H9 (cell line): ENCODE measurements around the gene INHBC. TPM values are rescaled to one million over a fixed set of nuclear protein-coding genes. Genes with fewer than 3 reads are reported as not detected.

Experiments used
- DNase-seq: peaks from one replicate; pipeline ENCODE4 v3.0.0-alpha.2; 2017
- H2AFZ ChIP-seq: one replicate; pipeline ENCODE4 v1.6.1; 2013; ENCODE audit warnings: mild to moderate bottlenecking, low read length, control low read depth, moderate library complexity
- H2AK5ac ChIP-seq: 2 replicates; pipeline ENCODE4 v1.6.1; 2013; ENCODE audit warnings: low read length, control low read depth, mixed read lengths; ENCODE audit not compliant: insufficient read length
- H2BK120ac ChIP-seq: one replicate; pipeline ENCODE4 v1.6.1; 2013; ENCODE audit warnings: low read depth, mild to moderate bottlenecking, low read length, control low read depth, inconsistent platforms; ENCODE audit not compliant: poor library complexity, severe bottlenecking
- H2BK12ac ChIP-seq: 2 replicates; pipeline ENCODE4 v1.6.1; 2013; ENCODE audit warnings: low read length, control low read depth, mixed read lengths, low read depth; ENCODE audit not compliant: insufficient read length
- H2BK15ac ChIP-seq: 2 replicates; pipeline ENCODE4 v1.6.1; 2013; ENCODE audit warnings: low read depth, low read length, control low read depth
- H2BK20ac ChIP-seq: one replicate; pipeline ENCODE4 v1.6.1; 2013; ENCODE audit warnings: low read depth, mild to moderate bottlenecking, low read length, control low read depth, inconsistent platforms; ENCODE audit not compliant: poor library complexity, severe bottlenecking
- H2BK5ac ChIP-seq: 2 replicates; pipeline ENCODE4 v1.6.1; 2013; ENCODE audit warnings: low read length, control low read depth, mixed read lengths; ENCODE audit not compliant: insufficient read length
- H3K14ac ChIP-seq: 2 replicates; pipeline ENCODE4 v1.6.1; 2013; ENCODE audit warnings: low read length, control low read depth; ENCODE audit not compliant: insufficient read depth
- H3K18ac ChIP-seq: 2 replicates; pipeline ENCODE4 v1.6.1; 2013; ENCODE audit warnings: low read depth, mild to moderate bottlenecking, mixed read lengths, low read length, control low read depth; ENCODE audit not compliant: insufficient read length
- H3K23ac ChIP-seq: 2 replicates; pipeline ENCODE4 v1.6.1; 2013; ENCODE audit warnings: low read length, control low read depth, mixed read lengths, low read depth; ENCODE audit not compliant: insufficient read length
- H3K23me2 ChIP-seq: 2 replicates; pipeline ENCODE4 v1.6.1; 2013; ENCODE audit warnings: low read depth, mild to moderate bottlenecking, mixed read lengths, low read length, control low read depth; ENCODE audit not compliant: insufficient read length, poor library complexity, severe bottlenecking
- H3K27ac ChIP-seq: 2 replicates; pipeline ENCODE4 v1.5.1; 2013; ENCODE audit warnings: low read length, control low read depth, mixed read lengths, low read depth; ENCODE audit not compliant: insufficient read length
- H3K27me3 ChIP-seq: 2 replicates; pipeline ENCODE4 v1.6.1; 2013; ENCODE audit warnings: low read length, control low read depth, inconsistent platforms; ENCODE audit not compliant: insufficient read depth
- H3K4ac ChIP-seq: 2 replicates; pipeline ENCODE4 v1.6.1; 2013; ENCODE audit warnings: low read depth, mild to moderate bottlenecking, control low read depth, inconsistent platforms, low read length, moderate library complexity
- H3K4me1 ChIP-seq: 2 replicates; pipeline ENCODE4 v1.6.1; 2013; ENCODE audit warnings: low read length, control low read depth, inconsistent platforms; ENCODE audit not compliant: insufficient read depth
- H3K4me2 ChIP-seq: 2 replicates; pipeline ENCODE4 v1.6.1; 2013; ENCODE audit warnings: low read length, control low read depth, mixed read lengths; ENCODE audit not compliant: insufficient read length, insufficient read depth
- H3K56ac ChIP-seq: 2 replicates; pipeline ENCODE4 v1.6.1; 2013; ENCODE audit warnings: low read depth, mild to moderate bottlenecking, mixed read lengths, low read length, control low read depth; ENCODE audit not compliant: insufficient read length
- H3K79me1 ChIP-seq: 2 replicates; pipeline ENCODE4 v1.6.1; 2013; ENCODE audit warnings: low read depth, mild to moderate bottlenecking, moderate library complexity, low read length, control low read depth, inconsistent platforms; ENCODE audit not compliant: insufficient read depth, poor library complexity, severe bottlenecking
- H3K79me2 ChIP-seq: 2 replicates; pipeline ENCODE4 v1.6.1; 2013; ENCODE audit warnings: low read length, control low read depth, inconsistent platforms; ENCODE audit not compliant: insufficient read depth
- H3K9ac ChIP-seq: 2 replicates; pipeline ENCODE4 v1.6.1; 2013; ENCODE audit warnings: low read length, control low read depth, mixed read lengths; ENCODE audit not compliant: insufficient read length; ENCODE audit errors: extremely low read depth
- H3K9me3 ChIP-seq: one replicate; pipeline ENCODE4 v1.6.1; 2013; ENCODE audit warnings: low read depth, low read length, inconsistent platforms; ENCODE audit not compliant: control insufficient read depth
- H3T11ph ChIP-seq: one replicate; pipeline ENCODE4 v1.6.1; 2013; ENCODE audit warnings: mild to moderate bottlenecking, low read length, control low read depth, inconsistent platforms
- H4K20me1 ChIP-seq: one replicate; pipeline ENCODE4 v1.6.1; 2013; ENCODE audit not compliant: control insufficient read depth, insufficient read length, insufficient read depth
- H4K5ac ChIP-seq: 2 replicates; pipeline ENCODE4 v1.6.1; 2013; ENCODE audit warnings: low read depth, mild to moderate bottlenecking, mixed read lengths, low read length, control low read depth; ENCODE audit not compliant: insufficient read length
- H4K8ac ChIP-seq: replicated peaks from 2 replicates; pipeline ENCODE4 v1.6.1; 2013; ENCODE audit warnings: low read length, control low read depth, mixed read lengths, low read depth; ENCODE audit not compliant: insufficient read length
- H4K91ac ChIP-seq: 2 replicates; pipeline ENCODE4 v1.6.1; 2013; ENCODE audit warnings: low read depth, mild to moderate bottlenecking, moderate library complexity, mixed read lengths, low read length, control low read depth; ENCODE audit not compliant: insufficient read length
- H3K27ac Mint-ChIP-seq, 3 experiments: 2 replicates in 2 of 3; 3 replicates in 1 of 3; pipeline ENCODE4 v1.8.0; 2020 to 2021; ENCODE audit warnings: mixed read lengths in 3 of 3, mild to moderate bottlenecking in 1 of 3, moderate library complexity in 1 of 3
- H3K27me3 Mint-ChIP-seq: 2 replicates; pipeline ENCODE4 v1.8.0; 2021; ENCODE audit warnings: low read depth, mild to moderate bottlenecking, moderate library complexity, mixed read lengths
- H3K36me3 Mint-ChIP-seq, 3 experiments: 2 replicates in 2 of 3; 3 replicates in 1 of 3; pipeline ENCODE4 v1.8.0; 2020 to 2021; ENCODE audit warnings: low read depth in 3 of 3, mixed read lengths in 3 of 3; ENCODE audit not compliant: insufficient read depth in 1 of 3
- H3K4me1 Mint-ChIP-seq, 2 experiments: 2 replicates each; pipeline ENCODE4 v1.8.0; 2020; ENCODE audit warnings: mixed read lengths in 2 of 2
- H3K4me3 Mint-ChIP-seq, 2 experiments: 2 replicates in 1 of 2; 3 replicates in 1 of 2; pipeline ENCODE4 v1.8.0; 2020 to 2021; ENCODE audit warnings: mild to moderate bottlenecking in 2 of 2, mixed read lengths in 2 of 2, moderate library complexity in 1 of 2
- H3K9me3 Mint-ChIP-seq, 2 experiments: 2 replicates in 1 of 2; 3 replicates in 1 of 2; pipeline ENCODE4 v1.8.0; 2020; ENCODE audit warnings: mild to moderate bottlenecking in 2 of 2, mixed read lengths in 2 of 2, moderate library complexity in 1 of 2
- WGBS: extraction: QIAGEN DNeasy Blood & Tissue Kit; methylation state at CpG from one replicate; pipeline ENCODE4 v1.1.7; 2013; ENCODE audit warnings: missing lambda C conversion rate, low lambda C conversion rate, mixed read lengths; ENCODE audit not compliant: insufficient read length; ENCODE audit errors: extremely low coverage; 5-methylcytosine and 5-hydroxymethylcytosine counted together
- total RNA-seq: library from RNA; stranded (reverse); gene quantifications from 2 replicates; pipeline ENCODE4 v1.2.1, GENCODE V29; 2021
- TF ChIP-seq, protein P1 (sequence below): fragments of 200-600 bp; sonication (generic); conservative IDR thresholded peaks from 3 replicates; pipeline ENCODE4 v1.8.0; 2021; ENCODE audit warnings: antibody characterized with exemption, mild to moderate bottlenecking

INHBC gene
- total RNA-seq, 1 experiment from 2014 or later: not detected

GRCh38 chr12:57459055-57459749, 24.6 kb downstream of the INHBC start:
- no peaks in the 10 kb centered on the region for H3K9me3 ChIP-seq
- H3K79me1 ChIP-seq: no peaks in the 10 kb centered on the region
- H3K9ac ChIP-seq: no peak overlapping the region
- no peak overlapping the region for H2AK5ac ChIP-seq
- H3K79me2 ChIP-seq: no peaks in the 10 kb centered on the region
- no peak overlapping the region for H2BK15ac ChIP-seq
- peak; percentile 99 for DNase-seq
- H3K4me1 ChIP-seq: no peaks in the 10 kb centered on the region; the same call in 1 of the 2 replicates
- WGBS: no CpG with 5 or more reads among the region's 24 CpGs
- no peak overlapping the region for H4K5ac ChIP-seq
- H3K4me2 ChIP-seq: peak overlapping the region; percentile 90
- no peak overlapping the region for H2BK120ac ChIP-seq
- H2AFZ ChIP-seq: no peak overlapping the region
- H3K4ac ChIP-seq: no peak overlapping the region
- H2BK12ac ChIP-seq: no peak overlapping the region
- no peak overlapping the region; the same call in 1 of the 2 replicates for H3K14ac ChIP-seq
- no peak overlapping the region for H2BK20ac ChIP-seq
- Mint-ChIP-seq H3K4me1 (peaks cover 47 to 53% of the 10 kb centered on the region in 2 experiments), H3K36me3 (peaks cover 0 to 6% (median 0%) of the 10 kb centered on the region in 3 experiments; a peak in 3 of 7 replicates), H3K27me3 (peaks cover 19% of the 10 kb centered on the region), H3K9me3 (no peaks in the 10 kb centered on the region), H3K27ac (peak overlapping the region; percentile 94 to 97 (median 97)), H3K4me3 (peak overlapping the region; percentile 91 to 99)
- no peak overlapping the region for H4K91ac ChIP-seq
- H3K23me2 ChIP-seq: peaks cover 34% of the 10 kb centered on the region
- no peak overlapping the region for H3K18ac ChIP-seq
- TF ChIP-seq, protein P1, sequence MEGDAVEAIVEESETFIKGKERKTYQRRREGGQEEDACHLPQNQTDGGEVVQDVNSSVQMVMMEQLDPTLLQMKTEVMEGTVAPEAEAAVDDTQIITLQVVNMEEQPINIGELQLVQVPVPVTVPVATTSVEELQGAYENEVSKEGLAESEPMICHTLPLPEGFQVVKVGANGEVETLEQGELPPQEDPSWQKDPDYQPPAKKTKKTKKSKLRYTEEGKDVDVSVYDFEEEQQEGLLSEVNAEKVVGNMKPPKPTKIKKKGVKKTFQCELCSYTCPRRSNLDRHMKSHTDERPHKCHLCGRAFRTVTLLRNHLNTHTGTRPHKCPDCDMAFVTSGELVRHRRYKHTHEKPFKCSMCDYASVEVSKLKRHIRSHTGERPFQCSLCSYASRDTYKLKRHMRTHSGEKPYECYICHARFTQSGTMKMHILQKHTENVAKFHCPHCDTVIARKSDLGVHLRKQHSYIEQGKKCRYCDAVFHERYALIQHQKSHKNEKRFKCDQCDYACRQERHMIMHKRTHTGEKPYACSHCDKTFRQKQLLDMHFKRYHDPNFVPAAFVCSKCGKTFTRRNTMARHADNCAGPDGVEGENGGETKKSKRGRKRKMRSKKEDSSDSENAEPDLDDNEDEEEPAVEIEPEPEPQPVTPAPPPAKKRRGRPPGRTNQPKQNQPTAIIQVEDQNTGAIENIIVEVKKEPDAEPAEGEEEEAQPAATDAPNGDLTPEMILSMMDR: peak; percentile 88
- peak overlapping the region; percentile 59 for H3K27ac ChIP-seq
- H3K56ac ChIP-seq: no peak overlapping the region
- no peak overlapping the region for H3K23ac ChIP-seq
- no peak overlapping the region for H4K8ac ChIP-seq
- H2BK5ac ChIP-seq: no peak overlapping the region
- no peaks in the 10 kb centered on the region for H4K20me1 ChIP-seq
- no peaks in the 10 kb centered on the region for H3K27me3 ChIP-seq
- no peak overlapping the region for H3T11ph ChIP-seq
